Pancreas (tissue), 10 donors: ENCODE results near the gene PMVK. TPM values are rescaled to one million over a fixed set of nuclear protein-coding genes. Genes with fewer than 3 reads are reported as not detected.

Source experiments
- ATAC-seq, 4 donors: fragments of 200-7000 bp; cut with Tn5 transposase; one replicate each; pipeline versions ENCODE4 v1.8.0 to v1.9.1; 2020; ENCODE audit warnings: mild to moderate bottlenecking in 4 of 4, moderate library complexity in 4 of 4
- DNase-seq, 6 donors: peaks; one replicate each; pipeline ENCODE4 v3.0.0-alpha.2; 2020
- FAIRE-seq: peaks from 2 replicates; lab custom pipeline; 2012; peaks lifted over from hg19 to GRCh38; lab: Jason Lieb, UNC
- H3K27ac ChIP-seq, 4 donors: fragments of 200-600 bp; sonication (generic); 1 replicate in 3 of 4; 2 replicates in 1 of 4; pipeline versions ENCODE4 v1.5.0 to v1.8.0; 2020
- H3K27me3 ChIP-seq, 4 donors: fragments of 200-600 bp; one replicate each; pipeline ENCODE4 v1.8.0; 2021
- H3K36me3 ChIP-seq, 3 donors: fragments of 200-600 bp; sonication (generic) in 1 of 3; one replicate each; pipeline versions ENCODE4 v1.5.0 to v1.8.0; 2020 to 2021
- H3K4me1 ChIP-seq, 3 donors: fragments of 200-600 bp; one replicate each; pipeline ENCODE4 v1.8.0; 2021
- H3K4me3 ChIP-seq, 4 donors: fragments of 200-600 bp; sonication (generic) in 2 of 4; one replicate each; pipeline versions ENCODE4 v1.5.0 to v1.8.0; 2020 to 2021
- H3K9me3 ChIP-seq, 4 donors: fragments of 200-600 bp; one replicate each; pipeline ENCODE4 v1.8.0; 2021
- WGBS, 2 donors: extraction: QIAGEN DNeasy Blood & Tissue Kit; methylation state at CpG; one replicate each; pipeline ENCODE4 v1.1.7; 2013; 5-methylcytosine and 5-hydroxymethylcytosine counted together
- intact Hi-C, 3 donors: fragments of 100-400 bp; cut with DNase I; formaldehyde crosslinking; loops; one replicate each; pipeline versions ENCODE4 v1.11.1 to v1.14.2; 2022
- polyA plus RNA-seq, 2 donors: library from polyadenylated mRNA; stranded (reverse); fragments of 200-250 nt; gene quantifications; one replicate each; pipeline ENCODE4 v1.2.3, GENCODE V29; 2013
- total RNA-seq, 6 donors: library from RNA; stranded (reverse); fragmentation: NEBNext Ultra II Directional in 4 of 6; extraction: Animal tissue kit (Norgen Biotek cat#: 25700) in 4 of 6; gene quantifications; one replicate each; pipeline versions ENCODE4 v1.2.1 to v1.2.4, GENCODE V29; 2021 to 2023
- TF ChIP-seq, protein P1 (sequence below), 4 donors: fragments of 200-600 bp; sonication (generic) in 3 of 4; IDR thresholded peaks; one replicate each; pipeline versions ENCODE4 v1.5.0 to v1.8.0; 2021; ENCODE audit warnings: antibody characterized with exemption in 4 of 4
- donor health status: healthy with polysubstance abuse.
- donor health status: DM: no; HTN: no; CAD: no; lungs with moderate emphysema.
- donor health status: DM: no; HTN: no; CAD: no.
- donor health status: control.
- donor health status: control.
- donor health status: Bipolar disorder and iron deficiency.
- donor health status: DM: yes; HTN: yes; CAD: no.
- donor health status: DM: no; HTN: no; CAD: no.
- donor health status: DM: no; HTN: no; CAD: no.
- donor health status: DM: yes; HTN: yes; CAD: no.

The PMVK gene
- total and polyA plus RNA-seq, 8 donors: 12.4 to 32.4 (median 16.8) TPM

GRCh38 chr1:154941333-154942013 lies 5.0 kb upstream of the PMVK start:
- intact Hi-C loops: no loop called here
- peaks cover 0 to 18% (median 7%) of the 10 kb centered on the region in 3 donors for H3K4me1 ChIP-seq
- H3K27ac ChIP-seq: peak overlapping the region; percentile 51 to 81 (median 66)
- no peaks in the 10 kb centered on the region for H3K9me3 ChIP-seq
- 28 to 29% methylated on average over 5 of the region's 5 CpGs for WGBS, 2 donors
- no peaks in the 10 kb centered on the region for H3K27me3 ChIP-seq
- peak in 2 of 4 donors; percentile 28 to 33 for ATAC-seq
- FAIRE-seq: no peak
- H3K36me3 ChIP-seq: no peaks in the 10 kb centered on the region
- DNase-seq: peak; percentile 65 to 88 (median 71)
- TF ChIP-seq, protein P1, sequence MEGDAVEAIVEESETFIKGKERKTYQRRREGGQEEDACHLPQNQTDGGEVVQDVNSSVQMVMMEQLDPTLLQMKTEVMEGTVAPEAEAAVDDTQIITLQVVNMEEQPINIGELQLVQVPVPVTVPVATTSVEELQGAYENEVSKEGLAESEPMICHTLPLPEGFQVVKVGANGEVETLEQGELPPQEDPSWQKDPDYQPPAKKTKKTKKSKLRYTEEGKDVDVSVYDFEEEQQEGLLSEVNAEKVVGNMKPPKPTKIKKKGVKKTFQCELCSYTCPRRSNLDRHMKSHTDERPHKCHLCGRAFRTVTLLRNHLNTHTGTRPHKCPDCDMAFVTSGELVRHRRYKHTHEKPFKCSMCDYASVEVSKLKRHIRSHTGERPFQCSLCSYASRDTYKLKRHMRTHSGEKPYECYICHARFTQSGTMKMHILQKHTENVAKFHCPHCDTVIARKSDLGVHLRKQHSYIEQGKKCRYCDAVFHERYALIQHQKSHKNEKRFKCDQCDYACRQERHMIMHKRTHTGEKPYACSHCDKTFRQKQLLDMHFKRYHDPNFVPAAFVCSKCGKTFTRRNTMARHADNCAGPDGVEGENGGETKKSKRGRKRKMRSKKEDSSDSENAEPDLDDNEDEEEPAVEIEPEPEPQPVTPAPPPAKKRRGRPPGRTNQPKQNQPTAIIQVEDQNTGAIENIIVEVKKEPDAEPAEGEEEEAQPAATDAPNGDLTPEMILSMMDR (IDR thresholded peaks at IDR 0.05): no peak
- no peak overlapping the region for H3K4me3 ChIP-seq

DNA sequence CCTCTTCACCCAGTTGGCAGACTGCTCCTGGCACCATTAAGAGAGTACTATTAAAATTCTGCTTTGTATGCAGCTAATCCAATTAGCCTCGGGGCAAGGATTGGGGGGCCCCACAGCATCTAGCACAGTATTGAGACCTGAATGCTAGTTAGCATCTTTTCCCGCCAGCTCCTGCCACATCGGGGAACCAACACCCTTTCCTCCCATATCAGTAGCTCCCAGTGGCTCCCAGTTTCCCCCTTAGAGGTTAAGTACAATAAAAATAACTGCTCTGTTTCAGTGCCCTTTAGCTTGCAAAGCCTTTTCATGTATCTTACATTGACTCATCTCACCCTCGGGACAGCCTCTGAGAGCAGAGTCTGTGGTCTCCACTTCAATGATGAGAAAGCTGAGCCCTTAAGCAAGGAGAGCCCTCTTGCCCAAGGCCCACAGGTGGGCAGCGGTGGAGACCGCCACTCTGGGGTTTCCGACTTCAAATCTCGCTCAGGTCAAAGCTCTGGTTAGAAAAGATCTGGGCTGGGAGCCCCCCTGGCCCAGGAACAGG lies 4.2 kb upstream of the PMVK start:
- intact Hi-C loops: no loop called here
- ATAC-seq (no peak), FAIRE-seq (no peak), DNase-seq (no peak)
- peaks cover 4 to 20% (median 9%) of the 10 kb centered on the region in 3 donors for H3K4me1 ChIP-seq
- H3K27ac ChIP-seq: peak overlapping the region in 3 of 4 donors; percentile 51 to 81 (median 71)
- WGBS, 2 donors: 77 to 78% methylated on average over 8 of the region's 8 CpGs
- H3K36me3 ChIP-seq: no peaks in the 10 kb centered on the region
- no peaks in the 10 kb centered on the region for H3K27me3 ChIP-seq
- no peak overlapping the region for H3K4me3 ChIP-seq
- TF ChIP-seq, protein P1 (IDR thresholded peaks at IDR 0.05): no peak
- H3K9me3 ChIP-seq: no peaks in the 10 kb centered on the region

GRCh38 chr1:154940213-154940560 lies 3.7 kb upstream of the PMVK start:
- peaks cover 8 to 23% (median 13%) of the 10 kb centered on the region in 3 donors for H3K4me1 ChIP-seq
- intact Hi-C loops: no loop called here
- no peaks in the 10 kb centered on the region for H3K9me3 ChIP-seq
- H3K27ac ChIP-seq: no peak overlapping the region
- DNase-seq: no peak
- H3K27me3 ChIP-seq: no peaks in the 10 kb centered on the region
- WGBS, 2 donors: 80 to 93% methylated on average over 1 of the region's 1 CpG
- FAIRE-seq: no peak
- TF ChIP-seq, protein P1 (IDR thresholded peaks at IDR 0.05): no peak
- no peak for ATAC-seq
- H3K4me3 ChIP-seq: no peak overlapping the region
- H3K36me3 ChIP-seq: no peaks in the 10 kb centered on the region

- TF ChIP-seq, protein P1 (IDR thresholded peaks at IDR 0.05): no peak
- WGBS, 2 donors: 87 to 93% methylated on average over 7 of the region's 7 CpGs
- ATAC-seq (no peak), FAIRE-seq (no peak), DNase-seq (no peak)
- intact Hi-C loops: no loop called here
- no peaks in the 10 kb centered on the region for H3K27me3 ChIP-seq
- no peaks in the 10 kb centered on the region for H3K36me3 ChIP-seq
- no peaks in the 10 kb centered on the region for H3K9me3 ChIP-seq
- H3K4me1 ChIP-seq: peaks cover 8 to 23% (median 13%) of the 10 kb centered on the region in 3 donors
- H3K4me3 ChIP-seq: no peak overlapping the region
- peak overlapping the region in 3 of 4 donors; percentile 97 to 100 (median 99) for H3K27ac ChIP-seq
Measured at GRCh38 chr1:154938604-154939399, 2.3 kb upstream of the PMVK start.
